Astrocyte of the hippocampus (primary cell): ENCODE measurements around the gene ACBD6.
A peak's percentile ranks its signal among the peaks of the same experiment; 100 is the strongest.
"Not testable (repeated sequence)": the region's sequence is repeated elsewhere in the genome, so short reads cannot be mapped to it uniquely, and the experiment has no call there.

ENCODE experiments used
- DNase-seq: peaks from one replicate; pipeline ENCODE4 v3.0.0; 2011; ENCODE audit warnings: low read depth, low spot score

Gene ACBD6

DNA sequence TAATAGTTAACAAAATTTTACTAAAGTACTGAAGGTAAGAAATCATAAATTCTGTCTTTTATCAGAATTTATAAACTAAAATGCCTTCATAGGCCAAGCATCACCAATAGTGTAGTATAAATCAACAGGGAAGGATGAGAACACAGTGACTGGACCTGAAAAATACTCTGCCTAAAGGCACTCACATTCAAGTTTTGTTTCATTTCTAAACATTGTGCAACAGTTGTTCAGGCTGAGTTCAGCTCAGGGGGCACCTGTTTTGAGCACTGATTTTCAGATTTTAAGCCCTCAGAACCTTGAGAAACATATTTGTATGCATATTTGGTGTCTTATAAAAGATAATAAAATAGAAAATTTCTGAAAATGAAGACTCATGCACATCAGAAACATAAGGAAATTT is 12.4 kb downstream of the ACBD6 start:
- no peak for DNase-seq

DNA sequence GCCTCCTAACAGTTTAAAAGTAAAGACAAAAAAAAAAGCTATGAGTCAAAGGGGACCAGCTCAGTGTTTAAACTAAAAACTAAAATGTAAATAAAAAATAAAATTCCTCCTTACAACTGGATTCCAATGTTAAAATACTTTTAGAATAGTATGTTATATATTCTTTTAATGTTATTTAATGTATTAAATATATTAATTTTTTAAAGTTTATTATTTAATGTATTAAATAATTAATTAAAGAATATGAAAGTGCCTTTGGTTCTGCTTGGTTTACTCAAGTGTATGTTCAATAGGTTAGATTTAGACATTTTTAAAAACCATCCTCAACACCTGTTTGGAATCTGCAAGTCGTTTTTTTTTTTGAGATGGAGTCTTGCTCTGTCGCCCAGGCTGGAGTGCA is 13.1 kb downstream of the ACBD6 start:
- no peak for DNase-seq

DNA sequence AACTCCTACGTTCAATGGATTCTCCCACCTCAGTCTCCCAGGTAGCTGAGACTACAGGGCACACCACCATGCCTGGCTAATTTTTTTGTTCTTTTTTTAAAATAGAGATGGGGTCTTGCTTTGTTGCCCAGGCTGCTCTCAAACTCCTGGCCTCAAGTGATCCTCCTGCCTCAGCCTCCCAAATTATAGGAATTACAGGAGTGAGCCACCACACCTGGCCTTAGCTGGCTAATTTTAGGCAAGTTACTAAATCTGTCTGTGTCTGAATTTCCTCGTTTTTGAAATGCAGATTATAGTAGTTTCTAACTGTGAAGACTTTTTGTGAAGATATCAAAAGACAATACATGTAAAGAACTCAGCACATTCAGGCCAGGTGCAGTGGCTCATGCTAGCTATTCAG is 13.7 kb downstream of the ACBD6 start:
- DNase-seq = no peak

DNA sequence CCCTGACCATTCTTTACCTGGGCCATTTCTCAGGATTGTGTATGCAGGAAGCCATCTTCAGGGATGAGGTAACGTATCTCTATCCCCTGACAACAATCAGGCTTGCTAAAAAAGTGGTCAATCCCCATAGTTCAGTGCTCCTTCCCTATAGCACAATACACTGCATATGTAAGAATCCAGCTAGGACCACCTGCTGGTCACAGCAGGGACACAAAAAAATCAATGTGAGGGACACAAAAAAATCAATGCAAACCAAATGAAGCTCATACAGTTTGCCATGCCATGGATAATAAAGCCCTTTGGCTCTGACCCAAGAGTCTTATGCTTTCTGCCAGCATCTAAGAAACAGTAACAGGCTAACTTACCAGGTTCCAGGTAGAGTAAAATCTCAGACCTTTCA is 16.3 kb downstream of the ACBD6 start:
- DNase-seq = no peak

DNA sequence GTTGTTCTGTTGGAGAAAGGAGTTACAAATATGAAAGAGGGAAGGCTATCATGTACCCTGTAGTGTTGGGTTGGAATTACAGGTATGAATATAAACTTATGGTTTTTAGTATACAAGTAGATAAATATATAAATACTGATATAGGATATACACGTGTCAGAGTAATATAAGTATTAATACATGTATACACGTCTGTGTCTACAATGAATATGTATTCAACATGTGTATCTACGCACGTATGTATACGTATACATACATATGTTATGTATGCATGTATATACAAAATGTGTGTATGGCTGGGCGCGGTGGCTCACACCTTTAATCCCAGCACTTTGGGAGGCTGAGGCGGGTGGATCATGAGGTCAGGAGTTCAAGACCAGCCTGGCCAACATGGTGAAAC is 17.9 kb downstream of the ACBD6 start:
- no peak for DNase-seq

DNA sequence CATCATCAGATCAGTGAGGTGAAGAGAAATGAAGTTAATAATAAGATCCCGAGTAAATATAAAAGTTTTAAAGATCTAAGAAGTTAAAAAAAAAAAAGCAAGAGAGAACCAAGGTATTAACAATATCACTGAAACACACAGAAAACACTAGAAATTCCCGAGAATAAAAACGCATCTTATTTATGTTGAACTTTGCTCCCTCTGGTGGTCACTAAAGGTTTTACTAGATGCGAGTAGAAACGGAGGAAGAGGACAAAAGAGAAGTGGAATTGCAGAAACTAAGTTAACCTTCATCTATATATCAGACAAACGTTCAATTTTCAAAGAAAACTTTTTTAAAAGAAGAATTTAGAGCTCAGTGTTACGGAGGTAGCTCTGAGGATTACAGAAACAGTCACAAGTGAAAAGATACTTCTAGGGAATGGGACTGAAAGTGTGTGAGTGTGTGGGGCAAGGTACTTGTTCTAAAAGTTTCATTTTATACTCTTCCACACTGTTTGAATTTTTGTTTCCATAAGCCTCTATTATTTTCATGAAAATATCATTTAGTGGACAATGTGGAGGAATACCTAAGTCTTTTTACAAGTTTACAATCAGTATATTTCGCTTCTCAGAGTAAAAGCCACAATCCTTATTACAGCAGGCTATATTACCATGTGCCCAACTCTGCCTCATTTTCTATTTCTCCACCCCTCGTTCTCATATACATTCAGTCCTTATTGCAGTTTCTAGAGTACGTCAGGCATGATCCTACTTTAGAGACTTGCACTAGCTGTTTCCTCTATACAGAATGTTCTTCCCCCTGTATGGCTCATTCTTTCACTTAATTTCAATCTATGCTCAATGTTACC is 19.7 kb downstream of the ACBD6 start:
- DNase-seq = peak; percentile 74

DNA sequence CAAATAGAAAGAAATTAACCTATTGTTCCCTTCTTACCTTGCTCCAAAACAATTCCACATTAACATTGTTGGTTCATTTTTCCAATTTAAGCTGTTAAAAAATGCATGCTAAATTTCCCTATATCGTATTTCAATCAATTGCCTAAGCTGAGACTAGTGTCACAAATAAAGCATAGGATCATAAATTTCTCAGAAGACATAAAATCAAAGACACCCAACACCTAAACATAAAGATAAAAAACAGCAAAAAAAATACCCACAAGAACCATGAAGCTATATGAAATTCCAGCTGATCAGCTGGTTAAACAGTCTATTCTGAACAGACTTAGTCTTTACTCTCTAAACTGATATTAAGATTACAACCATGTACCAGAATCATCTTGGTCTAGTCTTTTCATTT is 32.3 kb downstream of the ACBD6 start:
- DNase-seq = no peak

DNA sequence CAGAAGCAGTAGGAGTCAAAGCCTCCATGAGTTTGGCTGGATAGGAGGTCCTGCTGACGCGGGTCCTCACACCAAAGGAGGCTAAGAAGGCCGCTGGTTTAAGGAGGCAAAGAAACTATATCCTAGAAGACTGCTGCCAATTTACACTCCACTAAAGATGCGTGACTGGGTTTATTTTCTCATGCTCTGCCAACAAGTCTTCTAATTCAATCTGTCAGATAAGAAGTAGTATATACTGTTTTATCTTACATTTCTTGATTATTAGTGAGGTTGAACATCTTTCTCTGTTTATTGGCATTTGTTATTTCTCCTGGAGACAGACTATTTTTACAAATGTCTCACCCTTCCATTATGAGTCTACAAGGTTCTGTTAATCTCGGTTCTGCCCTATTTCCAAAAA is 34.1 kb downstream of the ACBD6 start:
- no peak for DNase-seq

DNA sequence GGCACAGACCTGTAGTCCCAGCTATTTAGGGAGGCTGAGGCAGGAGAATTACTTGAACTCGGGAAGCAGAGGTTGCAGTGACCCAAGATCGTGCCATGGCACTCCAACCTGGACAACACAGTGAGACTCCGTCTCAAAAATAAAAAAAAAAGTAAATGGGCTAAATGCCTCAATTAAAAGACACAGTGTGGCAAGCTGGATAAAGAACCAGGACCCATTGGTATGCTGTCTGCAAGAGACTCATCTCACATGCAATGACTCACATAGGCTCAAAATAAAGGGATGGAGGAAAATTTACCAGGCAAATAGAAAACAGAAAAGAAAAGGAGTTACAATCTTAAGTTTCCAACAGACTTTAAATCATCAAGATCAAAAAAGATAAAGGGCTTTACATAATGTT is 40.3 kb downstream of the ACBD6 start:
- peak; percentile 2 for DNase-seq

DNA sequence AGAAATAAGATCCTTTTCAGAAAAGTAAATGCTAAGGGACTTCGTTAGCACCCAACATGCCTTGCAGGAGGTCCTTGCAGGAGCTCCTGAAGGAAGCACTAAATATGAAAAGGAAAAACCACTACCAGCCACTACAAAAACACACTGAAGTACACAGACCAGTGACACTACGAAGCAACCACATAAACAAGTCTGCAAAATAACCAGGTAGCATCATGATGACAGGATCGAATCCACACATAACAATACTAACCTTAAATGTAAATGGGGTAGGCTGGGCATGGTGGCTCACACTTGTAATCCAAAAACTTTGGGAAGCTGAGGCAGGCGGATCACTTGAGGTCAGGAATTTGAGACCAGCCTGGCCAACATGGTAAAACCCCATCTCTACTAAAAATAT is 40.7 kb downstream of the ACBD6 start:
- DNase-seq = not testable (repeated sequence)

DNA sequence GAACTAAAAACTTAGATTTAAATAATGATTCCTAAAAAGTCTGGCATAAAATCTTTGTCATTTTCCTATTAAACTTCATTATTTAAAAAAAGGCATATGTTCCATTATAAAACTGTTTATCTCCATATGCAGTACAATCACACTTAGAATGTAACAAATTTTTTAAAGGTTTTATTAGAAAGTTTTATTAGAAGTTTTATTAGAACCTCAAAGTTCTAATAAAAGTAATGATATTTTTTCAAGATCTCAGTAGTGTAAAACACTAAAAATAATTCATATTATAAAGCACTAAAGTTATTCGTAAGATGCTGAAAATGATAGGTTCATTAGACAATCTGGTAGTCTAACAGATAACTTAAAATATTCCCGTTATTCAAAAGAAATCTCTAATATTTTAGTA is 43.6 kb downstream of the ACBD6 start:
- no peak for DNase-seq

DNA sequence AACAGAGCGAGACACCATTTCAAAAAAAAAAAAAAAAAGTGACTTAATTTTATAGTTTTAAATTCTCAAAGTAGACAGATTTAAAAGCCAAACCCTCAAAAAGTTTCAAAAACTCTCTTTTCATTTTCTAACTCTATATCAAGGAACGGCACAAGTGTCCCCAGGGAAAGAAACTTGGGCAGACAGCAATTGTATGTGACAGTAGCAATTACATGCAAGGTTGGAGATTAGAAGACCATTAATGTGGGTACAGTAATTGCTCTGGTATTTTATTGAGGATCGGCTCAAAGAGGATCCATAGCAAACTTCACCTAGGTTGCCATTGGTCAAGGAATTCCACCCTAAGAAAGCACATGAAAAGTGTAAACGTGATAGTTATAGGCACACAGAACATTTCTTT is 46.2 kb downstream of the ACBD6 start:
- peak; percentile 3 for DNase-seq

DNA sequence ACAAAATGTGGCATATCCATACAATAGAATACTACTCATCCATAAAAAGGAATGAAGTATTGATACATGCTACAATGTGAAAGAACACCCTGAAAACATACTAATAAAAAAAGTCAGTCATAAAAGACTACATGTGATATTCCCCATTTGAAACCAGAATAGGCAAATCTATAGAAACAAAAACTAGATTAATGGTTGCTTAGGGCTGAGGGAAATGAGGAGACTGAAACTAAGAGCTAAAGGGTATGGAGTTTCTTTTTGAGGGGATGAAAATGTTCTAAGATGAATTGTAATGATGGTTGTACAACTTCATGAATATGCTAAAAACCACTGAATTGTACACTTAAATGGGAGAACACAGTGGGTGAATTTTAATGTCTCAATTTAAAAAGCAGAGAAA is 50.9 kb downstream of the ACBD6 start:
- DNase-seq = no peak

DNA sequence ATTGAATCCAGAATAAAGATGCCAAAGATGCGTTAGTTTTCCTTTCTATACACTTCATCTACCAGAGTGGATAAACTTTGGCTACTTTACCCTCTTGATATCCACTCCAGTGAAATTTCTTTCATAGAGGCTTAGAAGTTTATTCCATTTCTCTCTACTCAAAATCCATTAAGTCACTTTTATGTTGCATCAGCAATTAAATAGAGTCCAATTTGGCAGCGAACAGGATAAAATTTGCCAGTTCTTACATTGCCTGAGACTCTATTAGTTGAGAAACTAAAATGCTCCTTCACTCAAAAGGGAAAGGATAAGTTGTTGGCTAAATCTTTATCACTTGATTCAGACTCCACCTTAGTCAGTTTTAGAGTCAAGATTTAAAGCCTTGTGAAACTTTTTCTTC is 57.9 kb downstream of the ACBD6 start:
- DNase-seq = no peak

DNA sequence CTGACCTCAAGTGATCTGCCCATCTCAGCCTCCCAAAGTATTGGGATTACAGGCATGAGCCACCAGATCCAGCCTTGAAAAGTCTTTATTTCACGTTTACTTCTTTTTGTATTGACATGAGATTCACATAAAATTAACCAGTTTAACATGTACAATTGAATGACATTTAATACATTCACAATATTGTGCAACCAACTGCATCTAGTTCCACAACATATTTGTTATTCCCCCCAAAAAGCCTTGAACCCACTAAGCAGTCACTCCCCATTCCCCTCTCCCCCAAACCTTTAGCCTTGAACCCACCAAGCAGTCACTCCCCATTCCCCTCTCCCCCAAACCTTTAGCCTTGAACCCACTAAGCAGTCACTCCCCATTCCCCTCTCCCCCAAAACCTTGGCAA is 62.0 kb downstream of the ACBD6 start:
- no peak for DNase-seq

DNA sequence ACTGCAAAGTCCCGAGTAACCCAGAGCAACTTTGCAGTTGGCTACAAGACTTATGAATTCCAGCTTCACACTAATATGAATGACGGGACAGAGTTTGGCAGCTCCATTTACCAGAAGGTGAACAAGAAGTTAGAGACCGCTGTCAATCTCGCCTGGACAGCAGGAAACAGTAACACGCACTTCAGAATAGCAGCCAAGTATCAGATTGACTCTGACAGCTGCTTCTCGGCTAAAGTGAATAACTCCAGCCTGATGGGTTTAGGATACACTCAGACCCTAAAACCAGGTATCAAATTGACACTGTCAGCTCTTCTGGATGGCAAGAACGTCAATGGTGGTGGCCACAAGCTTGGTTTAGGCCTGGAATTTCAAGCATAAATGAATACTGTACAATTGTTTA is 66.8 kb downstream of the ACBD6 start:
- no peak for DNase-seq

DNA sequence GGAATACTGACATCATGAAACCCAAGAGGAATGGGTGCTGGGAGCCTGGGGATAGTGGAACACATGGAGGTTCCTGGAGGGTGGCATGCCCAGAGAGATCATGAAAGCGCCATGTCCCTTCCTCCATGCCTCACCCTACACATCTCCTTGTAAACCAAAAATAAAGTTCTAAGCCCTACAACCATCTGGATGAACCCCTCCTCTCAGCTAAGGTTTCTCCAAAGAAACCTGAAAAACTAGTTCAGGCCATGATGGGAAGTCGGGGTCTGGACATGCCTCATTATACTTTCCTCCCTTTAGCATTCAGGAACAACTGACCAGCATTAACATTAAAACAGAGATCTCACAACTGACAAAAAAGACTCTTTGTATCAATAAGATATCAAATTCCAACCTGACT is 68.5 kb downstream of the ACBD6 start:
- DNase-seq = no peak

DNA sequence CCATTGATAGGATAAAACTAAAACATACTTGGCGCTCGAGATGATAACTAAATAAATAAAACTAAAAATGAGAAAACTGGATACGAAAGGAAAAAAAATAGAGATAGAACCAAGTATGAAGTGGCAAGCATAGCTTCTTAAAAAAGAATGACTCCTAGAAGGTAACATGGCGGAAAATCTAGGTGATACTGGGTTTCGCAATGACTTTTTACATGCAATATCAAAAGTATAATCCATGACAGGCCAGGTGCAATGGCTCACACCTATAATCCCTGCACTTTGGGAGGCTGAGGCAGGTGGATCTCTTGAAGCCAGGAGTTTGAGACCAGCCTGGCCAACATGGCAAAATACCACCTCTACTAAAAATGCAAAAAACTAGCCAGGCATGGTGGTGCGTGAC is 70.7 kb downstream of the ACBD6 start:
- DNase-seq = no peak

DNA sequence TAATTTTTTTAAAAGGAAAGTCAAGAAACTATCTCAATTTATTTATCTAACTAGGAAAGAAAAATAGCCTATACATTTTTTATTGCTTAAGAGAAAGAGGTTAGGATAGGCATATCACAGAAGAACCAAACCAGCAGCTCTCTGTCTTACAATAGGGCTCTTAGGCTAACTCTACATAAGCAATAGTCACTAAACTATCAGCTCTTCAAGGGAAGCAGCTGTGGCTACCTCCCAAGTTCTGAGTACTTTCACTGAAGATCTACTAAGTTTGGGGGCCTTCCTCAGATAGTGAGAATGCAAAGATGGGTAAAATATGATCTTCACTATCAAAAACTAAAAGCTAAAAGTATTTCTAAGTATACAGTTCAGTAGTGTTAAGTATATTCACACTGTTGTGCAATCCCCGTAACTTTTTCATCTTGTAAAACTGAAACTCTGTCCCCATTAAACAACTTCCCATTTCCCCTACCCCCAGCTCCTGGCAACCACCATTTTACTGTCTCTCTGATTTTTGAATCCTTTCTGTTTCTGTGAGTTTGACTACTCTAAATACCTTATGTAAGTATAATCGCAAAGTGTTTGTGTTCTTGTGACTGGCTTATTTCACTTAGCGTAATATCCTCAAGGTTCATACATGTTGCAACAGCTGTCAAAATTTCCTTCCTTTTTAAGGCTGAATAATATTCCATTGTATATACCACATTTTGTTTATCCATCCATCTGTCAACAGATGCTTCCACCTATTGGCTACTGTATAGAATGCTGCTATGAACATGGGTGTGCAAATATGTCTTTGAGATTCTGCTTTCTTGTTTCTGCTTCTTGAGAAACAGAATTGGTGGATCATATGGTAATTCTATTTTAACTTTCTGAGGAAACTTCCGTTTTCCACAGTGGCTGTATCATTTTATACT is 73.3 kb downstream of the ACBD6 start:
- DNase-seq = no peak

DNA sequence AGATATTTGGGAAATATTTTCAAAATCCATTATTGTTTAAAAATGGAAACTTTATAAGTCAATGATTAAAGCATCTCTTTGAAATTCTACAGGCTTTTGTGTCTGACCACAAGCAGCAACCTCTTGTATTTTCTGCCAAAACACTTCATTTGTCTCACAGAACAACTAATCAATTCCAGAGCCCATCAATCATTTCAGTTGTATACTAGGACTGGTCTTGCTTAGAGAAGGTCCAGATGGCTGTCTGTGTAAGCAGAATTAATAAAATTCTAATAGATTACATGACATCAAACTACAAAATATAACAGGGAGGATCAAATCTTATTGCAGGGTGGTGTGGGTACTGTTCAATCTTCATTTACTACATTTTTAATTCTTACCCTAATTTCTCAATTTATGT is 76.4 kb downstream of the ACBD6 start:
- DNase-seq = peak; percentile 4

DNA sequence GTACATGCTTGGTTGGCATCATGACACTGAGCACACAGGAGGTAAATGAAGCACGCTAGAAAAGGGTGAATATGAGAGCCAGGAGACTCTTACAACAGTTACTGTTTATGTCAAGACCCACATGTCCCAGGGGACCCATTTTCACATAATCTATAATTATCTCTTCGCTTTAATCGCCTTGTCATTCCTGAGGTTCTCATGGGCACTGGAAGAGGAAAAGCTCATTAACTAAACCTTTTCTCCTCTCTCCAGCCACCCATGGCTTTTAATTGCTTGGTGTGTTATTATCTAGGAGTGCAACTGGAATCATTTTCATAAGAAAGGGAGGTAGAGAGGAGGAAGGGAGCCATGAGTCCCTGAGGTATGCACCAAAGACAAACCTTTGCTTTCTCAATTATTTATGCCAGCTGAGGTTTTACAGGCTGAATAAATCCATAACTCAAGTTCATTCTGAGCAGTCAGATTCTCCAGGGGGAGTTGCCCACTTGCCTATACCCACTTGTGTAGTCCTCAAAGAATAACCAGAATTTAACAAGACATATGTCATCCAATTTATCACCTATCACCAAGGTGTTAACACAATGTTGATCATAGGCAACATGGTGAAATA is 77.4 kb downstream of the ACBD6 start:
- peak; percentile 2 for DNase-seq

DNA sequence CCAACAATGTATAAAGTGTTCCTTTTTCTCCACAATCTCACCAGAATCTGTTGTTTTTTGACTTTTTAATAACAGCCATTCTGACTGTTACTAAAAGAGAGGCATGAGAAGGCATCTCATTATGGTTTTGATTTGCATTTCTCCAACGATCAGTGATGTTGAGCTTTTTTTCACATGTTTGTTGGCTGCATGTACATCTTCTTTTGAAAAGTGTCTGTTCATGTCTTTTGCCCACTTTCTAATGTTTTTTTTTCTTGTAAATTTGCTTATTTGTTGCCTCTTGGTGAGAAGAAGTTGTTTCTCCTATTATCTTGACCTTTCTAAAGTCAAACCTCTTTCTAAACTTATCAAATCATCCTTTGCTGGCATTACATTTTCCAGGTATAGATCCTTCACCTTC is 80.8 kb downstream of the ACBD6 start:
- DNase-seq = no peak
